GM12873 (cell line): ENCODE measurements around the gene OTULINL.

Experiments
- CTCF ChIP-seq: IDR thresholded peaks from 2 replicates; pipeline ENCODE4 v1.5.1; 2012; ENCODE audit warnings: low read depth, mild to moderate bottlenecking, moderate library complexity, low read length, control low read depth; ENCODE audit not compliant: insufficient read depth; ENCODE audit errors: missing control alignments

The OTULINL gene

DNA sequence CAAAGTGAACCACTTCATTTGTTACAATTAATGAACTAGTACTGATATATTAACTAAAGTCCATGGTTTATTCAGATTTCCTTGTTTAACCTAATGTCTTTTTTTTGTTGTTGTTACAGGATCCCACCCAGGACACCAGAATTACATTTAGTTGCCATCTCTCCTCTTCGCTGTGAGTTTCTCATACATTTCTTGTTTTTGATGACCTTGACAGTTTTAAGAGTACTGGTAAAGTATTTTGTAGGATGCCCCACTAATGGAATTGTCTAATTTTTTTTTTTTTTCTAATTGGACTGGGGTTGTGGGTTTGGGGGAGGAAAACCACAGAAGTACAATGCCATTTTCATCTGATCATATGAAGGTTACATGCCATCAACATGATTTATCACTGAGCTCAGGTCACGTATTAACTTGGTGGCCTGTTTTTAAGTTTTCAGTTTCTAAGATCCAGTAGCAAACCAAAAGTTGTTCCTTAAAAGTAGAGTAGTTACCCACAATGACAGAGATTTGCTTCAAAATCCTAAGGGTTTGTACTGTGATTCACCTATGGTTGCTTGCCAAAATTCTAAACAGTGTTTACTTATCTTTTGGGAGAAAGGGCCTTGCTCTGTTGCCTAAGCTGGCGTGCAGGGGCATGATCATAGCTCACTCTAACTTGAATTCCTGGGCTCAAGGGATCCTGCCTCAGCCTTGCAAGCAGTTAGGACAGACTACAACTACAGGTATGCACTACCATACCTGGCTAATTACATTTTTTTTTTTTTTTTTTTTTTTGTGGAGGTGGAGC, 78.4 kb downstream of the OTULINL start:
- no peak for TF ChIP-seq CTCF

DNA sequence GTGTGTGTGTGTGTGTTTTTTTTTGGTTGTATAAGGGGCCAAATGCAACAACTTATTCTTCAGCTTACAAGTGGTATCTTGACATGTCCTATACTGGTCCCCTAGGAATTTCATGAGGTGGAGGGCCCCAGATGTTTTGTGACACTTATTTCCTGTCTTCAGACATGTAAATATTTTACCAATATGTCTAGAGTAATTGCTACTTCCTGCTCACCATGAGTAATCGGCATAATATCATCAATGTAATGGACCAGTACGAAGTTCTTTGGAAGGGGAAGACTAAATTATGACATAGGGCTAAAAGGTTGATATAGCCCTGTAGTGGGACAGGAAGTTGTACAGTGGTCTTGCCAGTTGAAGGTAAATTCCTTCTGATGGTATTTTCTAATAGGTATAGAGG, 79.2 kb downstream of the OTULINL start:
- TF ChIP-seq CTCF, result no peak
